Neutrophil (primary cell): Measurements from ENCODE around the gene BCL7C.
A peak's percentile ranks its signal among the peaks of the same experiment; 100 is the strongest.

Experiments used
- H3K27ac ChIP-seq: fragments of 200-600 bp; sonication (generic); 2 replicates; pipeline ENCODE4 v1.5.1; 2016; ENCODE audit warnings: mild to moderate bottlenecking, moderate library complexity
- H3K27me3 ChIP-seq: fragments of 200-600 bp; sonication (generic); 2 replicates; pipeline ENCODE4 v1.6.0; 2016; ENCODE audit warnings: mild to moderate bottlenecking
- H3K36me3 ChIP-seq: fragments of 200-600 bp; sonication (generic); 2 replicates; pipeline ENCODE4 v1.5.1; 2017
- H3K4me1 ChIP-seq, 2 experiments: fragments of 200-600 bp in 1 of 2; sonication (generic) in 1 of 2; 1 replicate in 1 of 2; 2 replicates in 1 of 2; pipeline versions ENCODE4 v1.5.1 to v1.6.1; 2013 to 2016; ENCODE audit warnings: low read depth in 1 of 2, low read length in 1 of 2, mild to moderate bottlenecking in 1 of 2, moderate library complexity in 1 of 2; ENCODE audit not compliant: control insufficient read depth in 1 of 2, insufficient read depth in 1 of 2
- H3K4me3 ChIP-seq, 2 experiments: fragments of 200-600 bp in 1 of 2; sonication (generic) in 1 of 2; 1 replicate in 1 of 2; 2 replicates in 1 of 2; pipeline ENCODE4 v1.5.1; 2013 to 2016; ENCODE audit warnings: low read depth in 1 of 2, low read length in 1 of 2, mild to moderate bottlenecking in 1 of 2, moderate library complexity in 1 of 2
- H3K9me3 ChIP-seq: fragments of 200-600 bp; sonication (generic); 2 replicates; pipeline ENCODE4 v1.5.1; 2016
- CTCF ChIP-seq: fragments of 200-600 bp; sonication (generic); IDR thresholded peaks from 2 replicates; pipeline ENCODE4 v1.5.1; 2016; ENCODE audit warnings: antibody characterized with exemption

Gene BCL7C

GRCh38 chr16:30927789-30928378, 34.0 kb upstream of the BCL7C start:
- peaks cover 31% of the 10 kb centered on the region for H3K36me3 ChIP-seq
- peaks cover 0 to 7% of the 10 kb centered on the region in 2 experiments for H3K4me1 ChIP-seq
- no peaks in the 10 kb centered on the region for H3K9me3 ChIP-seq
- H3K27ac ChIP-seq, result no peak overlapping the region
- no peak for TF ChIP-seq CTCF
- H3K4me3 ChIP-seq, result no peak overlapping the region
- no peaks in the 10 kb centered on the region for H3K27me3 ChIP-seq

- TF ChIP-seq CTCF, result no peak
- H3K4me3 ChIP-seq, result no peak overlapping the region
- H3K9me3 ChIP-seq, result no peaks in the 10 kb centered on the region
- peaks cover 2 to 8% of the 10 kb centered on the region in 2 experiments for H3K4me1 ChIP-seq
- peak overlapping the region; percentile 27 for H3K27ac ChIP-seq
- no peaks in the 10 kb centered on the region for H3K27me3 ChIP-seq
- peaks cover 27% of the 10 kb centered on the region for H3K36me3 ChIP-seq
These were observed 33.3 kb upstream of the BCL7C start for GRCh38 chr16:30926937-30927788.

- peaks cover 12 to 18% of the 10 kb centered on the region in 2 experiments for H3K4me1 ChIP-seq
- H3K27me3 ChIP-seq, result no peaks in the 10 kb centered on the region
- H3K4me3 ChIP-seq, result no peak overlapping the region
- TF ChIP-seq CTCF, result no peak
- no peaks in the 10 kb centered on the region for H3K9me3 ChIP-seq
- H3K27ac ChIP-seq, result peak overlapping the region; percentile 42
- H3K36me3 ChIP-seq, result peaks cover 21% of the 10 kb centered on the region
These were observed 32.3 kb upstream of the BCL7C start for GRCh38 chr16:30925995-30926811.

GRCh38 chr16:30925632-30925987, 31.7 kb upstream of the BCL7C start:
- Histone ChIP-seq H3K4me3 (no peak overlapping the region), H3K9me3 (no peaks in the 10 kb centered on the region), H3K27ac (peak overlapping the region; percentile 6), H3K27me3 (no peaks in the 10 kb centered on the region), H3K4me1 (peaks cover 12 to 18% of the 10 kb centered on the region in 2 experiments), H3K36me3 (peaks cover 15% of the 10 kb centered on the region)
- no peak for TF ChIP-seq CTCF

- Histone ChIP-seq H3K9me3 (no peaks in the 10 kb centered on the region), H3K4me3 (no peak overlapping the region), H3K27ac (peak overlapping the region; percentile 6), H3K27me3 (no peaks in the 10 kb centered on the region), H3K36me3 (peaks cover 10% of the 10 kb centered on the region), H3K4me1 (peaks cover 12 to 18% of the 10 kb centered on the region in 2 experiments)
- no peak for TF ChIP-seq CTCF
These were observed 31.2 kb upstream of the BCL7C start for GRCh38 chr16:30924913-30925631.
